ENCODE data around the gene PDZD2.
"Not testable (repeated sequence)": the region's sequence is repeated elsewhere in the genome, so short reads cannot be mapped to it uniquely, and the experiment has no call there.

PDZD2 gene

DNA sequence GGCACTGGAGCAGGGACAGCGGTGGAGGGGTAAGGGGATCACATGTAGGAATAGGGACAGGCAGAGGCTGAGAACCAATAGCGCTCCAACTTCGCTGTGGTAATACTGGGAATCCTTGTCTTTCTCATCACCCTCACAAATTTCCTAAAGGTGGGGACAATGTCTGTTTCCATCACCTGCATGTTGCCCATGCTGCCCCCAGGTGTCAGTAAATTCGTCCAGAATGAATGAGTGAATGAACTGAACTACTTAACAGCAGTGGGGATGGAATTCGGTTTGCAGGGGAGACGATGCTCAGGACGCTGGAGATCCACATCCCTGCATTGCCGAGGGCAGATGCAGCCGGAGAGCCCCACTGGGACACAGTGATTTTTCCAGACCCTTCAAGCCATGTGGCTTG lies 129.9 kb downstream of the PDZD2 start:
- DNase-seq (ENCODE audit: low read depth, low spot score): no peak

DNA sequence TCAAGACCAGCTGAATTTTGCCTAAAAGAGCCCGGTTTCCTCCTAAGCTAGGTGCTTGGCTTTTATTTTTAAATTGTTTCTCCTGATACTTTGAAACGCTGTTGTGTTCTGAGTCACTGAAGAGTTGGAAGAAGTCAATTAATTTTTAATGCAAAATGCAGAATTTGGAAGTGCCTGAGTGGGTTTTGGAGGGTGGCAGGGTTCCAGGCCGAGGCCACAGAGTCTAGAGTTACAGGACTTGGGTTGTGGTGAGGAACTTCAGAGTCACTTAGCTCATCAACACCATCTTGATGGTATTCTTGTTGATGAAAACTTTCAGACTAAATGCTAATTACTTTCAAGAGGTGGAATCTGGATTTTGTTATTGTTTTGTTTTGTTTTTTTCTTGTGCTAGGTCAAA lies 130.6 kb downstream of the PDZD2 start:
- DNase-seq (ENCODE audit: low read depth, low spot score): no peak

DNA sequence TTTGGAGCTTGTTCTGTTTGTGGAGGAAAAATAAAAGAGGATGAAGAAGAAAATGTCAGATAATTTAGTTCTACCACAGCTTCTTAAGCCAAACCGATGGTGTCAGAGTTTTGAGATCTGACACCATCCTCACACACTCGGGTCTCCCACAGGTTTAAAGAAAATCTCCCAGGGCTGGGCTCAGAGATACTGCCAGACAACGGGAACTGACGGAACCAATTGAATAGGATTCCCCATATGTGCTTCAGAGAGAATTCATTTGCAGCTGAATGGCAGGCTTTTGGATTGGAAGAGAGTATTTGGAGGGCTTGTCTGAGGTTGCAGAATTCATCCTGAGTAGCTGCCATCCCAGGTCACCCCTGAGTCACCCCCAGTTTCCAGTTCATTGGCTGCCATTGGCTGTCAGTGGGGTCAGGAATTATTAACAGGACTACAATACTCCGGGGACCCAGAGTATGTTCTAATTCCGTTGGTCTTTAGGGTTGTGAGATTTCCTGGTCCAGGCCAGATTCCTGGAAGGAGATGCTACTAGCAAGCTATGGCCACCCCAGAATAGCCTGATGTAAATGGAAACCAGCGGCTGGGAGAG lies 131.3 kb downstream of the PDZD2 start:
- DNase-seq (ENCODE audit: low read depth, low spot score): no peak

DNA sequence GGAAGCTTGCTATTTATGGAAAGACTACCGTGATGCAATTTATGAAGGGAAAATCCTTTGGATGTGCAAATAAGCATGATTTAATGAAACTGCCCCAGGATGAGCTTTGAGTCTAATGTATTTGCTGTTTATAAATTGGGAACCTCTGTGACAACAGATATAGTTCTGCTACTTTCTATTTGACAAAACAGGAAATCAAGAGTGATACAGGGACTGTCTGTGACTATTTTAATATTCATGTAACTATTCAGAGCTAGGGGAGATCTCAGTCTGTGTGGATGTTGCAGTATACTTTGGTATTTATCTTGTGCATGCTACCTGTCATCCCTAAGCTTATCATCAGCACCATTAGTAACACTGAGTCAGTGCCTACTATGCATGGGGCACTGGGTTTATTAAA lies 132.1 kb downstream of the PDZD2 start:
- DNase-seq (ENCODE audit: low read depth, low spot score): no peak

DNA sequence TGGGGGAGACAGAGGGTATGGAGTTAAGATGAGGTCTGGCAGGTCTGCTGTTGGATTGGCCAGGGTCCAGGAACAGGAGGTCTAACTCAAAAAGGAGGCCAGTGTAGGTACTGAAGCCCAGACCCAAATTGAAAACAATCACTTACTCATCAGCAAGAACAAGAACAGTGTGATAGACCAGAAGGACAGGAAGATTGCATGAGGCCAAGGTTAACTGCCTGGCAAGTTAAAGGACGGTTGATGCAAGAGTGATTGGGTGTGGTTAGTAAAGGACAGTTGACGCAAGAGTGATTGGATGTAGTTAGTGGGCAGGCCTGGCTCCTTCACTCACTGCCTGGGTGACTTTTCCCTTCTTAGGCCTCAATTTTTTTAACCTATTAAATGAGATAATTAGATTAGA lies 132.6 kb downstream of the PDZD2 start:
- DNase-seq (ENCODE audit: low read depth, low spot score): no peak

DNA sequence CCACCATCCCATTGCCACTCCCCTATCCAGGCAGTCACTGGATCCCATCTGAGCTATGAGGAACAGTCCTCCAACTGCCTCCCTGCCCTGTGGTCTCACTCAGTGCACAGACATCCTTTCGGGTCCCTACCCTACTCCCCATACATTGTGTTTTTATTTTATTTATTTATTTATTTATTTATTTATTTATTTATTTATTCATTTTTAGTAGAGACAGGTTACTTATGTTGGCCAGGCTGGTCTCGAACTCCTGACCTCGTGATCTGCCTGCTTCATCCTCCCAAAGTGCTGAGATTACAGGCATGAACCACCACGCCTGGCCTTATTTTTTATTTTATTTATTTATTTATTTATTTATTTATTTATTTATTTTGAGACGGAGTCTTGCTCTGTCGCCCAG lies 137.4 kb downstream of the PDZD2 start:
- DNase-seq (ENCODE audit: low read depth, low spot score): not testable (repeated sequence)

DNA sequence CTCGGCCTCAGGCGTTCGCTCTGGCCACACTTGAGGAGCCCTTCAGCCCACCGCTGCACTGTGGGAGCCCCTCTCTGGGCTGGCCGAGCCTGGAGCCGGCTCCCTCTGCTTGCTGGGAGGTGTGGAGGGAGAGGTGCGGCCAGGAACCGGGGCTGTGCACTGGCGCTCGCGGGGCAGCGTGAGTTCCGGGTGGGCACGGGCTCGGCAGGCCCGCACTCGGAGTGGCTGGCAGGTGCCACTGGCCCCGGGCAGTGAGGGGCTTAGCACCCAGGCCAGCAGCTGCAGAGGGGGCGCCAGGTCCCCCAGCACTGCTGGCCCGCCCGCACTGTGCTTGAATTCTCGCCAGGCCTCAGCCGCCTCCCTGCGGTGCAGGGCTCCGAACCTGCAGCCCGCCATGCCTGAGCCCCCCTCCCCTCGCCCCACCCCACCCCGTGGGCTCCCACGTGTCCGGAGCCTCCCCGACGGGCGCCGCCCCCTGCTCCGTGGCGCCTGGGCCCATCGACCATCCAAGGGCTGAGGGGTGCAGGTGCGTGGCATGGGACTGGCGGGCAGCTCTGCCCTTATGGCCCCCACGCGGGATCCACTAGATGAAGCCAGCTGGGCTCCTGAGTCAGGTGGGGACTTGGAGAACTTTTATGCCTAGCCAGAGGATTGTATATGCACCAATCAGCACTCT lies 138.2 kb downstream of the PDZD2 start:
- DNase-seq (ENCODE audit: low read depth, low spot score): no peak

DNA sequence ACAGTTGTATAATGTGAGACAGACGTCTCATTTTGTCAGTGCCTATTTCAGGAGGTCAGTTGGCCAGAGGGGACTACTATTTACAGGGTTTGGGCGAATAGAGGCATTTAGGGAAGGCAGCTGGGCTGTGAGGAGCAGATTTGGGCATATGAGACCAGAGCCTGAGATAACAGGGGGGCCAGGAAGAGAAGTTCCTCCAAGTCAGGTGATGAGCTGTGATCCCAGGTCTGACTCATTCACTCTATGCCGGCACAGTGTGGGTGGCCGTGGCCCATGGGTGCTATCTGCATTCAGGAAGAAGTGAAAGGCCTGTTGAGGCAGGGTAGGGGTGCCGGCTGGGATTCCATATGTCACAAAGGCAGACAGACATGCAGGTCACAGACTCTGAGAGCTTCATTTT lies 142.8 kb downstream of the PDZD2 start:
- no peak for DNase-seq (ENCODE audit: low read depth, low spot score)

DNA sequence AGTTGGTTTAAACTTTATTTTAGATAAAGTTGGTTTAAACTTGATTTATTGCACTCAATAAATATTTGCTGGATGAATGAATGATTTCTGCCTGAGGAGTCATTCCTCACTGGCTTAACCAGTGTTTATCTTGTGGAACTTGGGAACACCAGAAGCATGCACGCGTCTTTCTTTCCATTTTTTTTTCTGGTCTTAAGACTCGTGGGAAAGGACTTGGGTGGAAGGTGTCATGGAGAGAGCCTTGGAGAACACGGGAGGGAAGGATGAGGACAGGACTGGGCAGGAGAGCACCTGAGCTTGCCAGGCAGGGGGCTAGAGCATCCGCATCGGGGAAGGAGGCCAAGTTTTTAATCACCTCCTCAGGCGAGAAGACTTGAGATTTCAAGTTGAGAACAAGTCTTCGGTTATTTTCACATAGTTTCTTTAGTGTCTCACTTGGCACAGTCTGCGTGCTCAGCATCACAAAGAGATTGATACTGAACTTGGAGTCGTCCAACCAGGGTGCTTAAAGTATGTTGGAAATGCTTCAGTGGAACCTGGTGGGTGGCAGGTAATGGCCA lies 144.2 kb downstream of the PDZD2 start:
- DNase-seq (ENCODE audit: low read depth, low spot score): no peak

DNA sequence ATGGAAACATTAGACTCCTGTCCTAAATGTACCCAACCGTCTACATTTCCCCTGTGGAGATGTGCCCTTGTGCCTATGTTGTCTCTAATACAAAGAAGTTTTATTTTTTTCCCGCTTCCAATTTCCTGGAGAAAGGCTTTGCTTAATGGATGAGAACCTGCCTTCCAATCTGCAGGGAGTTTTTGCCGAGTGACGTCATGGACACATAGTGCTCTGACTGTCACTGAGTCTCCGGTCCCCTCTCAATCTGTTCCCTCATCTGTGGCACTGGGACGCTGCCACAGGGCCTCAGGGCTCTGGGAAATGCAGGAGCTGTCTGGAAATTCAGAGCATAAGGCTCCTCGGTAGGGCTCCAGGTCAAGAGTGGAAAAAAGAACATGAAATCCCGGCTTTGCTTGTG lies 144.8 kb downstream of the PDZD2 start:
- no peak for DNase-seq (ENCODE audit: low read depth, low spot score)

DNA sequence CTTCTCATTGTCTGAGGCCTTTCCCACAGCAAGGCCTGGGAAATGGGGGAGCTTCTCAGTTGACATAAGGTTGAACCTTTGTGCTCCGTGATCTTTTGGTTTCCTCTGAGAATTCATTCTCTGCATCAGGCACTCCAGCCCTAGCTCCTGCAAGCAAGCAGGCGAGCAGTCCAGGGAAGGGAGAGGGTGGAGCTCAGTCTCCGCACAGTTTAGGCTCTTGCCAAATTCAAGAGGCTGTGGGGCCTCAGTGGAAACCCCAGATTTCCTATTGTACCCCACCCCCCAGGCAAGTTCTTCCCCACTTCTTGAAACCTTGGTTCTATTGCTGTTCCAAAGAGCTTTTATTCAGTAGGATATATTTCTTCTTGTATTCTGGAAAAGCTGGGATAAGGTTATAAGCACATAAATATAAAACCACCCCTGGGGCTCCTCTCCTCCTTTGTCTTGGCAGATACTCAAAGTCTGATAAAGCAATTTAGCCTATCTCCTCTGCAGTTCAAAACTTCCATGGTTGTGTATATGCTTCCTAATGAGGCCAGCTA lies 147.2 kb downstream of the PDZD2 start:
- DNase-seq (ENCODE audit: low read depth, low spot score): no peak

DNA sequence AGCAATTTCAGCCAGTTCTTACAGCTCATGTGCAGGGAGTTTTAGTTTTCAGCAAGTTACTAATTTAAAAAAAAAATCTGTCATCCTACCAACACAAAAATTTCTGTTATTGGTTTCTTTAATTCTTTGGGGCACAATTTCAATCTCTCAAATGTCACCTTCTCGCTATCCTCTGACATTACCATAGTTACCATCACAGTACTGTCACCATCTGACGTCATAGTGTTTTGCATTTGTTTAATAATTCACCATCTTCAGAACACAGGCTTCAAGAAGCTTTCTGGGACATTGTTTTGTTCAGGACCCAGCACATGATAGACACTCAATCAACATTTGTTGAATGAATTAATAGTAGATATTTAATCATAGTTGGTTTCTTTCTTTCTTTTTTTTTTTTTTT lies 155.1 kb downstream of the PDZD2 start:
- no peak for DNase-seq (ENCODE audit: low read depth, low spot score)

DNA sequence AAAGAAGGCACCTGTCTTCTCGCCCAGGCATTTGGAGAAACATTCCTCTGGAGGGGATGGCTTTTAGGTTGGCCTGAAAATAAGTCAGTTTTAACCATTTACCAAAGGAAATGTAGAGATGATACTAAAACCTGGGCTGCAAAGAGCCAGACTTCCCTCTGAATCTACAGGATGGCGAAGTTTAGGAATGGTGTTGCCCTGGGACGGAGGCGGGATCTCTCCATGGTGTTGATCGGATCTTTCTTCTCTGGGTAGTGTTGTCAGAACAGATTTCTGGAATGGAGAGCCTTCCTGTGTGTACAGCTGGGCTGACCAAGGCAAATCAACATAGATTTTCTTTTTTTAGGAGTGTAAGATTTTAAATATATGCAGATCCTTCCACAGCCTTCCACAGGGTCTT lies 159.2 kb downstream of the PDZD2 start:
- DNase-seq (ENCODE audit: low read depth, low spot score): no peak

DNA sequence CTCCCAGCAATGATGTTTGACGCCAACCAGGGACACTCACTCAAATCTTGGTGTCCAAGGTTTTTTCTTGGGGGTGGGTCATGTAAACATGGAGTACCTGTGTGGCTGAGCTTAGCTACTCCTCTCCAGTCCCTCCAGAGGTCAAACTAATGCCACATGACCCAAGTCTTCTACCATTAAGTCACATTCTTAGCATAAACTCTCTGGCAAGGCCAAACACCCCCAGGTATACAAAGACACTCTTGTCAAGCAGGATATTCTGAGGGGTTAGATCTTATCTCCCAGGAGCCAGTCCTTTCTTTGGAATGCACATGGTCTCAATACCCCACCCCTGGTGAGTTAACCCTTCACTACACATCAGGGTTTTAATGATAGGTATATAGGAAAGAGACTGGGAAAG lies 161.4 kb downstream of the PDZD2 start:
- no peak for DNase-seq (ENCODE audit: low read depth, low spot score)

DNA sequence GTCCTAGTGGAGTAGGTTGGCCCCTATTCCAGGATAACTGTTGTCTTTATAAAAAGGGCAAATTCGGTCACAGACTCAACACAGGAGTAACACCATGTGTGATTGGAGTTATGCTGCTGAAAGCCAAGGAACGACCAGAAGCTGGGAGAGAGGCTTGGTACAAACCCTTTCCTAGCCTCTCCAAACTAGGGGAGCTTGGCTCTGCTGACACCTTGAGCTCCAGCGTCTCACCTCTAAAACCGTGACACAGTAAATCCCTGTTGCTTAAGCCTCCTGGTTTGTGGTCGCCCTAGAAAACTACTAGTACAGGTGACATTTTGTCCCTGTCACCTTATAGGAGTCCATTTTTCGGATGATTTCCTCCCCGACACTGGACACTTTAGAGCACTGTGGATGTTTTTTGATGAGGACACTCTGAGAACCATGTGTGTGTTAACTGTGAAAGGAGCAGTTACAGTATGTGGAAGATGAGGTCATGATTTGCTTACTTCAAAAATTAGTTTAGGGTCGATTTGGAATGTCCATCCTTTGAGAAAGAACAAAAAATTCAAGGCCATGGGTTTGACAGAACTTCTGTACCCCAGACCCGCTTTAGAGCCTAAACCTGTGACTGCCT lies 167.0 kb downstream of the PDZD2 start:
- DNase-seq (ENCODE audit: low read depth, low spot score): no peak

DNA sequence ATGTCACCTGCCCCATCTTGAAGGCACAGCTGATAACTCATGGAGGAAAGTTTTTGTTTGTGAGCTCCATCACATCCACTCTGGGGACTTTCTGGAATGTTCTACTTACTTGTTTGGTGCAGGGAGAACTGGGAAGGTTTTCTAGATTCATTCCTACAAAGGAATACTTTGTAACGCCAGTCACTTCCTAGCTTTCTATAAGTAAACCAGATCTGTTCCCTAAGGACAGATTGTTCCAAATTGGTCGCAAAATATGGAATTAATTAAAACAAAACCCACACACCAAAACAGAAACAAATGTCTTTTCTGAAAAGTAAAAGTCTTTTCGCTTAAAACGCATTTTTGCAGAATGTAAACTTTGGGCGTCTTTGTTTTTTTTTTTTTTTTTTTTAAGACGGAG lies 167.6 kb downstream of the PDZD2 start:
- no peak for DNase-seq (ENCODE audit: low read depth, low spot score)

DNA sequence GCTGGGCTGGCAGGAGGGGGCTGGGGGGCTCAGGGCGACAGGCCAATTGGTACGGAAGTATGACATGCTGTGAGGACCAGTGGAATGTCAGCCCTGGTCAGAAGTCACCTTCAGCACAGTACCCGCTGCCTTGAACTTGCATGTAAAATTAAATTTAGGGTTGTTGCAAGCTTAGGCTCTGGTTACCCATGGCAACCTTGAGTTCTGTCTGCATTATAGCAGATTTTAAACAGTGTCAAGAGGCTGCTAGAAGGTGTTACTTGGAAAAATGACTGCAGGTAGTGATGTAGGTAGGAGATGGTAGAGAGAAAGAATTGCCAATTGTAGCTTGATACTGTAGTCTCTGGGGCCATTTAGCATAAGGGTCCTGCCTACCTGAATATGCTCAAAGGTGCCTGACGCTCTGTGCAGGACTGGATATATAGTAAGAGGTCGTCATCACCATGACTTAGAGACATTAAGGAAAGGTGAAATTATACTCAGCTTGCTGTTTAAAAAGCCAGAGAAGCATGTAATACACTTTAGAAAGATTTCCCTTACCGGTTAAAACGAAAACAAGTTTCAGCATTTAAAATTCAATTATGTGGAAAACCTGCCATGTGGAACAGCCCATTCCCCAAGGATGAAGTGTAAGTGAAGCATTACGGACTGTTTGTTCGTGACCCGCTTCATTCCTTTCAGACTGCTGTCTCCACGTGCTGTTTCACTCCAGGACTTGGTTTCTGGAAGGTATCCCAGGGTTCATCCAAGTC lies 169.0 kb downstream of the PDZD2 start:
- DNase-seq (ENCODE audit: low read depth, low spot score): no peak

DNA sequence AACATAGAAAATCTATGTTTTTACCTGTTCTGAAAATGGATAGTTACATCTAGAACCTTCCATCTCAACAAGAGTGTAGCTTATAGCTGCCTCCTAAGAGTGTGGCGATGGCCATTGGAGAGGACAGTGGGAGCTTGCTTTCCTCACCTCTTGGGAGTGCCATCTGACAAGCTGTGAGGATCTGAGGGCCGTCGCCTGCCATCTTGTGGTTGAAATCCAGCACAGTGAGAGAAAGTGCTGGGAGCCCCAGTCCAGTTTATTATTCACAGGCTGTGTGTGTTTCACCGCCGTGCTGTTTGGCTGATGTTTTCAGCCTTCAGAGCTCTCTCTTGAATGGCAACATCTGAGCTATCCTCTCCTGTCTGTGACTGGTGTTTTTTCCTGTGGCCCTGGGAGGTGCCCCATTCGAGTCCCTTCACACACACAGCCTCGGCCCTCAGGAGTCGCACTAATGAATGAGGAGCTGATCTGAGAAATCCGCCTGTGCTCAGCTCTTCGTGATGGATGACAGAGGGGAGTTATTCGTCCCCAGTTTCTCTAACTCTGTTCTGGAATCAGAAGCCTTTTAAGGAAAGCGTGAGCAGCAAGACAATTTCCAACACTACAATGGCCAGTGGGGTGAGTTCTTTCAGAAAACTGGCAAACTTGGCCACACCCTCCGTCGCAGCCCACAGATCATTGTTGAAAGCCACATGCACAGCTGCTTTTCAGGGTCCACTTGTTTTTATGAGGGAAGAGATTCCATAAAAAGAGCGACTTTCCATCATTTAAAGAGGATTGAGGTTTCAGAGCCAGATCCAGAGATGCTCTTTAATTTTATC lies 170.3 kb downstream of the PDZD2 start:
- DNase-seq (ENCODE audit: low read depth, low spot score): no peak

DNA sequence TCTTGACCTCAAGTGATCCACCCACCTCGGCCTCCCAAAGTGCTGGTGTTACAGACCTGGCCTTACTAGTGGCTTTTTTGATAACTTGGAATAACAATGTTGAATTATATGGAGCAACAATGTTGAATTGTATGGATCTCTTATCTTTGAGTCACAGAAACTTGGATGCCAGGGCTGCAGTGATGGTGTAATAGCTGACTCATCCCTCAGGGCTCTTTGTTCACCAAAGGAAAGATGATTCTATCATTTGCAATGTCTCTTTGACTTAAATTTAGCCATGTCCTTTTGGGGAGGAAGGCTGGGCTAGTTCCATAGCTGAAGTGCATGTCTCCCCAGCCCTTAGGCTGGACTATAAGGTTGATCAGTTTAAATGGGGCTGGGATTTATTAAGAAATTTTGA lies 172.3 kb downstream of the PDZD2 start:
- DNase-seq (ENCODE audit: low read depth, low spot score): no peak

DNA sequence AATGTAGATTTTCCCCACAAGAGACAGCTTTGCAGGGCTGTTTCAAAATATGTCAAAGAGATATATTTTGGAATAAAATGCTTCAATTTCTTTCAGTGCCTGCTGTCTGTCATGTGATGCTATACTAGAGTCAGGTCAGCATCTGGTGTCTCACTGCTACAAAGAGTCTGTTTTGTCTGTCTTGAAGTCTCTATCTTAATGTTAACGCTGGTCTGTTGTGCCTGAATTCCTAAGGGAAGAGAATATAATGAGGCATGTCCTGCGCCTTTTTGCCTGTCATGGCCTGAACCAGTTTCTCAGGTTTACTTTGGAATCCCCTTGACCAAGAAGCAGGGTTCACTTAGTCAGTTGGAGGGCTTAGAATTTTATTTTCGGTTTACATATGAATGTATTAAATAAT lies 176.4 kb downstream of the PDZD2 start:
- no peak for DNase-seq (ENCODE audit: low read depth, low spot score)

DNA sequence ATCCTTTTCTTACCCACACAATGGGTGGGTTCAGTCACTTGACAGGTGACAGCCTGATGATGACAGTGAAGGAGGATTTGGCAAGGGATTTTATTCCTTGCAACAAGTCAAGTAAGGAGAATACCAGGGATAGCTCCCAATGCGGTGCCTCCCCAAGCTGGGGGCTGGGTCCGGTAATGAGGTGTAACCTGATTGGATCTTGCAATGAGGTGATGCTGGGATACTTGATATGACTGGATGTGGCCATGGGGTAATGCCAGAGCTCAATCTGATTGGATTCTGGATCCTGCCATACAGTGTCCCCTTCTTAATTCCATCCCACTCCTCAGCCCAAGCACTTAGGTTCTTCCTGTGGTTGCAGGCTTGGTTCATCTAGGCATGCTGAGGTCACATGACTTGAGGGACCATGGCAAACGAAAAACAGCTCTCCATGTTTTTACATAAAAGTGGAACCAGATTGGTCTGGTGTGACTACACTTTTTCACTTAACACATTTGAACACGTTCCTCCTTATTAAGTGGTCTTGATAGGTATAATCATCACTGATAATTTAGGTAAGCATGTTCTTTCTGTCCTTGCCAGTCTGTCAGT lies 181.1 kb downstream of the PDZD2 start:
- no peak for DNase-seq (ENCODE audit: low read depth, low spot score)
